ENCODE results near the gene RGS12.

DNA sequence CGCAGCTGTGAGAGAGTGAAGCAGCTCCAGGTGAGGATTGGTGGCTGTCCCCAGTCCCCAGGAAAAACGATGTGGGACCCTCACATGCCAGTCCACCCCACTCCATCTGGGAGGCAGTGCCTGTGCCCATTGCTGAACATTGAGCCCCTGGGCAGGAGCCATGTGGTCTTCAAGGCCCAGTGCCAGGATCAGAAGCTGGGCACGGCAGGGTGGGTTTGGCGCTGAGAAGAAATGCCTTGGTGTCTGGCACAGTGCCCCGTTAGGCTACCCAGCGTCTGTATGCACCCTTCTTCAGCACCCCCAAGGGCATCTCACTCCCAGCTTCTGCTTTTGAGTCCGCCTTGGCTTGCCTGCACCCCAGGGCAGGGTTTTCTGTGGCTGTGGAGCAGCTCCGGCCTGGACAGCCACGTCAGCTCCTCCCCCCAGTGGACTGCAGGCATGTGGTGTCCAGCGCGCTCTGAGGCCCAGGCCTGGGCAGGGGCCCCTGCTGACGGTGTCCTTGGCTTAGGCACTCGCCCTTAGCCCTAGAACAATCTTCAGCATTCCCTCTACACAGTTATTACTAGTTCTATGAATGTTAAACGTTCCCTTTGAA, 28.6 kb downstream of the RGS12 start:
- no peak for TF ChIP-seq CREB1 (IDR thresholded peaks at IDR 0.05)
- no peak for TF ChIP-seq CREB1 (CRISPR knock-in tag; IDR thresholded peaks at IDR 0.05)
- TF ChIP-seq ZNF530 (CRISPR knock-in tag; IDR thresholded peaks at IDR 0.05; ENCODE audit: low read depth), result no peak
- TF ChIP-seq ZNF558 (CRISPR knock-in tag; IDR thresholded peaks at IDR 0.05; ENCODE audit: borderline replicate concordance), result no peak
- TF ChIP-seq ZBTB8A (CRISPR knock-in tag; IDR thresholded peaks at IDR 0.05; ENCODE audit: borderline replicate concordance, low read depth), result no peak
- TF ChIP-seq, protein P1, sequence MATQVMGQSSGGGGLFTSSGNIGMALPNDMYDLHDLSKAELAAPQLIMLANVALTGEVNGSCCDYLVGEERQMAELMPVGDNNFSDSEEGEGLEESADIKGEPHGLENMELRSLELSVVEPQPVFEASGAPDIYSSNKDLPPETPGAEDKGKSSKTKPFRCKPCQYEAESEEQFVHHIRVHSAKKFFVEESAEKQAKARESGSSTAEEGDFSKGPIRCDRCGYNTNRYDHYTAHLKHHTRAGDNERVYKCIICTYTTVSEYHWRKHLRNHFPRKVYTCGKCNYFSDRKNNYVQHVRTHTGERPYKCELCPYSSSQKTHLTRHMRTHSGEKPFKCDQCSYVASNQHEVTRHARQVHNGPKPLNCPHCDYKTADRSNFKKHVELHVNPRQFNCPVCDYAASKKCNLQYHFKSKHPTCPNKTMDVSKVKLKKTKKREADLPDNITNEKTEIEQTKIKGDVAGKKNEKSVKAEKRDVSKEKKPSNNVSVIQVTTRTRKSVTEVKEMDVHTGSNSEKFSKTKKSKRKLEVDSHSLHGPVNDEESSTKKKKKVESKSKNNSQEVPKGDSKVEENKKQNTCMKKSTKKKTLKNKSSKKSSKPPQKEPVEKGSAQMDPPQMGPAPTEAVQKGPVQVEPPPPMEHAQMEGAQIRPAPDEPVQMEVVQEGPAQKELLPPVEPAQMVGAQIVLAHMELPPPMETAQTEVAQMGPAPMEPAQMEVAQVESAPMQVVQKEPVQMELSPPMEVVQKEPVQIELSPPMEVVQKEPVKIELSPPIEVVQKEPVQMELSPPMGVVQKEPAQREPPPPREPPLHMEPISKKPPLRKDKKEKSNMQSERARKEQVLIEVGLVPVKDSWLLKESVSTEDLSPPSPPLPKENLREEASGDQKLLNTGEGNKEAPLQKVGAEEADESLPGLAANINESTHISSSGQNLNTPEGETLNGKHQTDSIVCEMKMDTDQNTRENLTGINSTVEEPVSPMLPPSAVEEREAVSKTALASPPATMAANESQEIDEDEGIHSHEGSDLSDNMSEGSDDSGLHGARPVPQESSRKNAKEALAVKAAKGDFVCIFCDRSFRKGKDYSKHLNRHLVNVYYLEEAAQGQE (IDR thresholded peaks at IDR 0.05; ENCODE audit: borderline replicate concordance in 1 of 2, low read depth in 1 of 2, low read length in 2 of 2), result no peak
- TF ChIP-seq, protein P2, sequence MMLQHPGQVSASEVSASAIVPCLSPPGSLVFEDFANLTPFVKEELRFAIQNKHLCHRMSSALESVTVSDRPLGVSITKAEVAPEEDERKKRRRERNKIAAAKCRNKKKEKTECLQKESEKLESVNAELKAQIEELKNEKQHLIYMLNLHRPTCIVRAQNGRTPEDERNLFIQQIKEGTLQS (CRISPR knock-in tag; IDR thresholded peaks at IDR 0.05), result no peak
- TF ChIP-seq, protein P3, sequence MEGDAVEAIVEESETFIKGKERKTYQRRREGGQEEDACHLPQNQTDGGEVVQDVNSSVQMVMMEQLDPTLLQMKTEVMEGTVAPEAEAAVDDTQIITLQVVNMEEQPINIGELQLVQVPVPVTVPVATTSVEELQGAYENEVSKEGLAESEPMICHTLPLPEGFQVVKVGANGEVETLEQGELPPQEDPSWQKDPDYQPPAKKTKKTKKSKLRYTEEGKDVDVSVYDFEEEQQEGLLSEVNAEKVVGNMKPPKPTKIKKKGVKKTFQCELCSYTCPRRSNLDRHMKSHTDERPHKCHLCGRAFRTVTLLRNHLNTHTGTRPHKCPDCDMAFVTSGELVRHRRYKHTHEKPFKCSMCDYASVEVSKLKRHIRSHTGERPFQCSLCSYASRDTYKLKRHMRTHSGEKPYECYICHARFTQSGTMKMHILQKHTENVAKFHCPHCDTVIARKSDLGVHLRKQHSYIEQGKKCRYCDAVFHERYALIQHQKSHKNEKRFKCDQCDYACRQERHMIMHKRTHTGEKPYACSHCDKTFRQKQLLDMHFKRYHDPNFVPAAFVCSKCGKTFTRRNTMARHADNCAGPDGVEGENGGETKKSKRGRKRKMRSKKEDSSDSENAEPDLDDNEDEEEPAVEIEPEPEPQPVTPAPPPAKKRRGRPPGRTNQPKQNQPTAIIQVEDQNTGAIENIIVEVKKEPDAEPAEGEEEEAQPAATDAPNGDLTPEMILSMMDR (CRISPR knock-in tag; IDR thresholded peaks at IDR 0.05), result no peak
- no peak for TF ChIP-seq POLR2A (IDR thresholded peaks at IDR 0.05; ENCODE audit: insufficient read depth in 1 of 2, low read depth in 2 of 2, low read length in 2 of 2)
- TF ChIP-seq STAT5B (CRISPR knock-in tag; IDR thresholded peaks at IDR 0.05), result no peak
- TF ChIP-seq IRX3 (CRISPR knock-in tag; IDR thresholded peaks at IDR 0.05; ENCODE audit: borderline replicate concordance, low read depth), result no peak
- TF ChIP-seq HDAC2 (CRISPR knock-in tag; IDR thresholded peaks at IDR 0.05), result no peak
- TF ChIP-seq PLRG1 (conservative IDR thresholded peaks at IDR 0.05), result no peak
- no peak for TF ChIP-seq TGIF2 (CRISPR knock-in tag; IDR thresholded peaks at IDR 0.05)
- no peak for TF ChIP-seq ZNF232 (CRISPR knock-in tag; IDR thresholded peaks at IDR 0.05; ENCODE audit: borderline replicate concordance)

All from HepG2 (cell line).